ENCODE results near the gene CDYL.
A peak's percentile ranks its signal among the peaks of the same experiment; 100 is the strongest.

Gene CDYL

DNA sequence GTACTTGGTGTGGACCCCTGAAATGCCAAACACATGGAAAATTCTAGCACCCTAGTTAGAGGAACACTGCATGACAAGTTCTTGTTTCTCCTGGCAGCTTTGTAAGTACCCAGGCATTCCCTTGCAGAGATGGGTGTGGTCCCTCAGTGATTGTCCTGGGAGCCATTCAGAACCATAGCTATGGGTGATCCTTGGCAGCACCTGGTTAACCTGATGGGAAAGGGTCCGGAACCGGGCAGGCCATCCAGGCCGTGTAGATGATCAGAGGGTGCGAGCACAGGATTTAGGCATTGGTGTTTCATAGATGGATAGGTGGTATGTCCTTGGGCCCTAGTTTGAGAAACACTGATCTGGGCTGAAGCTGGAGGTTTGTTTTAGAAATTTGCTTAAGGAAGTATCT, 131.9 kb downstream of the CDYL start:
- no peak for DNase-seq (ENCODE audit: low read depth in 2 of 2)

DNA sequence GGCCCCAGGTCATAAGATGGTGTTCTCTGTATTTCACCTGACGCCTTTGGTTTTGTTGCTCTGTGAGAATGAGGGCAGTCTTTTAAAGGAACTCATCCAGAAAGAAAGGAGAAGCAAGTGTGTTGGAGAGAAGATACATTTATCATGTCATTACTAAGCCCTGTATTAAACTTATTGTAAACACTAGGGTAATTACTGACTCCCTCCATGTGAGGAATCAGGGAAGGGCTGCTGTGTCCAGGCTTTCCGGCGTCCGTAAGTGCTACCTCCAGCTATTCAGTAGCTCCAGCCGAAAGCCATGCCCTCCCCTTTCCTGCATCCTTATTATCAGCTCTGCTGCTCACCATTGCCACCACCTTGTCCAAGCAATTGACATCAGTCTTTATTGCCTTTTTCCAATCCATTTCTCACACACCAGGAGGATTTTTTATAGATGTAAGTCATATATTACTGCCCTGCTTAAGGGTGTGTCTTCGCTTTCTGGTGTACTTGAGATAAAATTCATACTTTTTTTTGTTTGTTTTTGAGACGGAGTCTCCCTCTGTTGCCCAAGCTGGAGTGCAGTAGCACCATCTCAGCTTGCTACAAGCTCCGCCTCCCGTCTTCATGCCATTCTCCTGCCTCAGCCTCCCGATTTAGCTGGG, 133.0 kb downstream of the CDYL start:
- DNase-seq (ENCODE audit: low read depth in 2 of 2), result no peak

DNA sequence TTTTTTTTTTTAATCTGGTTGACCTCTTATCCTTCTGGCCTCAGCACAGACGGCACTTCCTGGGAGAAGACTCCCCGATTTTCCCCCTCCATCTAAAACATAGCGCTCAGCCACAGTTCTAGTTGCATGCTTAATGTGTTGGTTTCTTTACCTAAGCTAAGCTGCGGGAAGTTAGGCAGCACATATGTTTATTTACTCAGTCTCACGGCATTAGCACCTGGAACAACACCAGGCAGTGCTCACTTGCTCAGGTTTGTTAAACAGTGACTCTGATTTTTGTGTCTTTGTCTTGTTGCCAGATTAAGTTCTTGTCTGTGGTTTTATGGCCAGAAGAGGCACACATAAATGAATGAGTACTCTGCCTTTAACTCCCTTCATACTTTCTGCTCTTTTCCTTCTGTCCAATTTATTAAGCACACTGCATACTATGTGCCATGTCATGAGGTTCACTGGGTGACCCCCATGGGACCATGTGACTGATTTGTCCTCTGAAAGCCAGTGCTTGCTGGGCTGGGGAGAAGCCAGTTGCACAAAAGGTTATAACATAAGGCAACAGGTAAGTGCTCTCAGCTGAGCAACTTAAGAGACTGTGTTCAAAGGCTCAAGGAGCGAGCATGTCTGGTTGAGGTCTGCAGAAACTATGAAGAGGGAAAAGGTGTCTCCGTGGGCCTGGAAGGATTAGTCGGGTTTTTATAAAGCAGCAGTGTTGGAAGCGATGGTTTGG, 134.0 kb downstream of the CDYL start:
- DNase-seq (ENCODE audit: low read depth in 2 of 2), result no peak

DNA sequence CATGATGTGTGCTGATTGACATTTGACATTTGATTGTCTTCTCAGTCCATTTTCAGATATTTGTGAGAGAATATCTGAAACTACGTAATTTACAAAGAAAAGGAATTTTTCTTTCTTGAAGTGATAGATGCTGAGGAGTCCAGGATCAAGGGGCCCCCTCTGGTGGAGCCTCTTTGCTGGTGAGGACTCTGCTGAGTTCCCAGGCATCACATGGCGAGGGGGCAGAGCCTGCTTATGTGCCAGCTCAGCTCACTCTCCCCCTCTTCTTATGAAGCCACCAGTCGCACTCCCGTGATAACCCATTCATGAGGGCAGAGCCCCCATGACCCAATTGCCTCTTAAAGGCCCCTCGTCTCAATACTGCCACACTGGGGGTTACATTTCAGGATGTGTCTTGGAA, 136.4 kb downstream of the CDYL start:
- DNase-seq (ENCODE audit: low read depth in 2 of 2), result no peak

GRCh38 chr6:4913705-4914419, 137.7 kb downstream of the CDYL start:
- DNase-seq (ENCODE audit: low read depth in 2 of 2), result no peak

DNA sequence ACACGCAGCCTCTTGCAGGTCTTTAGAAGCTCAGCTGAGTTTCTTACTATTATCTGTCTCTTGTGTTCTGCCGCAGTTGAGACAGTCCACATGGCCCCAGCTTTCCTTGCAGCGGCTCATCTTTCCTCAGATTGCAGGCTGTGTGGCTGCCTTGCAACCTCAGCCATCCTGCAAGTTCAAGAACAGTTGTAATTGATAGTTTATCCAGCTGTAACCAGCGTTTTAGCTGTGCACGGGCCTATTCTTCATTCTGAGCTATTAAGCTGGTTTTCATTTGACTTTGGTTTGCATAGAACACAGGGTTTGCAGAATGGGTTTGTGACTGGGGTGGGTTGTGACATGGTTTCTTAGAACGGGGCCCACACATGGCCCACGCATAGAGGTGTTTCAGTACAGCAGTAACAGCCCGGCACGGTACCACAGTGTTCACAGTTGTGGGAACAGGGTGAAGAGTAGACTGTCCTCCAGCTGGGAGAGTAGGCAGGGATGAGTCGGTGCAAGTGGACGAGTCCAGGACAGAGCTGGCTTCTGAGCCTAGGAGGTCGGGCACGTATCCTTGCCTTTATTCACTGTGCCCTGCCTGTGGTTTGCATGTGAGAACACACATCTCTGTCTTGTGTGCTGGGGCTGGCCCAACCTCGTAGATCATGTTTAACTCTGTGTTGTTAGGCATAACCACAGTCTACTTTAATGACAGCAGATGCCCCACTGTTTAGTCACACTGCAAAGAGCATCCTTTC, 138.4 kb downstream of the CDYL start:
- DNase-seq (ENCODE audit: low read depth in 2 of 2), result peak in 1 of 2 donors; percentile 27

GRCh38 chr6:4916954-4917561, 140.9 kb downstream of the CDYL start:
- DNase-seq (ENCODE audit: low read depth in 2 of 2), result no peak

- DNase-seq (ENCODE audit: low read depth in 2 of 2), result no peak
Observed at GRCh38 chr6:4920914-4921410, 144.8 kb downstream of the CDYL start.

- DNase-seq (ENCODE audit: low read depth in 2 of 2), result no peak
Observed at GRCh38 chr6:4922488-4923037, 146.4 kb downstream of the CDYL start.

GRCh38 chr6:4923081-4923480, 146.9 kb downstream of the CDYL start:
- DNase-seq (ENCODE audit: low read depth in 2 of 2), result no peak

DNA sequence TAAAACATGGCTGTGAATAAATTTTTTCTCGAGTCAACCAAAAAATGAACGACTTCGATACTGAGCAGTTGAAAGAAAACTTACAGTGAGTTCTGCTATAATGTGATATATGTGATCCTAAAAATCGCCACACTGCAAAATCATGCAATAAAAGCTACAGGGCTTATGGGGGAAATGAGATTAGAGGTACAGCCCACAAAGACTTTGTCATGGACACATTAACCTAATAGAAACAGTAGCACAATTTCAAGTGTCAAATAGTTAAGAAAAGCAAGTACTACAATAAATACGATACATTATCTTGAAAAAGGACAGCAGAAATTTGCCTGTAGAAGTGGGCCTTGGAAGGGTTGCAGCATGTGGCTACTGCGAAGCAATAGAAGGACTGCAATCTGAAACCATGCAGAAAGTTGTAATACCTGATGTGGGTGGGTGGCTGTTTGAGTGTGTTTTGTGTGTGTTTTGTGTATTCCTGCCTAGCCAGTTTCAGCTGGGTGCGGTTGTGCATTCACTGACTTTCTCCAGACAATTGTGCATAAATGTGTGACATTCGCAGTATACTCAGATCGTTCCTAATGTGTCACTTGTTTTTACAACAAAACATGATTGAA, 148.6 kb downstream of the CDYL start:
- DNase-seq (ENCODE audit: low read depth in 2 of 2), result no peak

DNA sequence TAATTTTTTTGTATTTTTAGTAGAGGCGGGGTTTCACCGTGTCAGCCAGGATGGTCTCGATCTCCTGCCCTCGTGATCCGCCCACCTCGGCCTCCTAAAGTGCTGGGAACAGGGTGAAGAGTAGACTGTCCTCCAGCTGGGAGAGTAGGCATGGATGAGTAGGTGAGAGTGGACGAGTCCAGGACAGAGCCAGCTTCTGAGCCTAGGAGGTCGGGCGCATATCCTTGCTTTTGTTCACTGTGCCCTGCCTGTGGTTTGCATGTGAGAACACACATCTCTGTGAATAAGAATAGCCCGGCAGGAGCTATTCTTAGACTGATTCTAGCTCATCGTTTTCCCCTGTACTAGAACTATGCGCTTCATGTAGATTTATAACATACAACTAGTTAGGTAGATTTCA, 149.4 kb downstream of the CDYL start:
- no peak for DNase-seq (ENCODE audit: low read depth in 2 of 2)

GRCh38 chr6:4928426-4928825, 152.2 kb downstream of the CDYL start:
- DNase-seq (ENCODE audit: low read depth in 2 of 2), result no peak

- DNase-seq (ENCODE audit: low read depth in 2 of 2), result no peak
Observed at GRCh38 chr6:4929097-4929718, 153.0 kb downstream of the CDYL start.

DNA sequence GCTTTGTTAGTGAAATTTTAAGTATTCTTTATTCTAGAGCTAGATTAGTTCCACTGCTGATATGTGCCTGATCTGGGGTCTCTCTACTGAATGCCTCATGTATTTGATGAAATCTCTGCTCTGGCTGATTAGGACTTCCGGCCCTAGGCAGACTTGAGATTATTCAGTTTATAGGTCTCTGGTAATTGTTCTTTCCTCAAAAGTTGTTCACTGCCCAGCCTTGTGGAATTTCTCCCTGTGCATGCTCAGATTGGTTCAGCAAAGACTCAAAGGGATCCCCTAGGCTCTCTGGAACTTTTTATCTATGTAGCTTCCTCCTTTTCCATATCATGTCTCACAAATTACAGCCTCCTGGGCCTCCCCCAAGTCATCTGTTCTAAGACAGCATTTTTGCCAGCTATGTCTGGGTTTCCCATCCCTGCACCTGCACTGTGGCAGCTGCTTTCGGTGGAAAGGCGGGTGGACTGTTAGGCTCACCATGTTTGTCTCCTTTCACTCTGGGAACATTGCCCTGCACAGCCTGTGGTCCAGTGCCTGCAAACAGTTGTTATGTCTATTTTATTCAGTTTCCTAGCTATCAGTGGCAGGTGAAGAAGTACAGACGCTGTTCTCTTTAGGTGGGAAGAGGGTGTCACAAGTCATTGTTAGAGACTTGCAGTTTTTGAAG, 154.0 kb downstream of the CDYL start:
- DNase-seq (ENCODE audit: low read depth in 2 of 2), result no peak

DNA sequence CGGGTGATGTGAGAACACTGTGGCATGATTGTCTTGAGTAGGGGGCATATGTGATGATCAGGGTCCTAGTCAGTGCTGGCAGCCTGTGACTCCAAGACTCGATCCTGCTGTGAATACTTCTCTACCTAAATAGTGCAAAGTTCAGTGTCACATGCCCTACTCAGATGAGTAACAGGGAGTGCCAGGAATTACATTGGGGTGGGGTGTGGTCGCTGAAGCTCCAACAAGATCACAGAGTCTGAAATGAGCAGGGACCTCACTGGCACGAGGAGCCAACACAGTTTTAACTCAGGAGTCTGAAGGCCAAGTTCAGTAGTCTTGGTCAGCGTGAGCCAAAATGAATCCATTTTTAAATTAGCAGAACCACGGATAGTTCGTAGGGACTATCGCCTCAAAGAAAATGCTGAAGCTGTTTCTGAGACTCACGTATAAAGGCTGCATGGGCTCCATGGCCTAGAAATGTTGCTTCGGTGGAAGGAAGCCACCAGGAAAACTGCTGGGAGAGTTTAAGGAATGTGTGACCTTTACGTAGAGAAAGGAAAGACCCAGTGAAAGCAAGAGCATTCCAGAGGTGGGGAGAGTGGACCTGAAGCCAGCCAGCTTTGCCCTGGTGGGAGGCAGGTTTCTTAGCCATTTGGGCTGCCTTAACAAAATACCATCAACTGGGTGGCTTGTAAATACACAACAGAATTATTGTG, 155.5 kb downstream of the CDYL start:
- no peak for DNase-seq (ENCODE audit: low read depth in 2 of 2)

DNA sequence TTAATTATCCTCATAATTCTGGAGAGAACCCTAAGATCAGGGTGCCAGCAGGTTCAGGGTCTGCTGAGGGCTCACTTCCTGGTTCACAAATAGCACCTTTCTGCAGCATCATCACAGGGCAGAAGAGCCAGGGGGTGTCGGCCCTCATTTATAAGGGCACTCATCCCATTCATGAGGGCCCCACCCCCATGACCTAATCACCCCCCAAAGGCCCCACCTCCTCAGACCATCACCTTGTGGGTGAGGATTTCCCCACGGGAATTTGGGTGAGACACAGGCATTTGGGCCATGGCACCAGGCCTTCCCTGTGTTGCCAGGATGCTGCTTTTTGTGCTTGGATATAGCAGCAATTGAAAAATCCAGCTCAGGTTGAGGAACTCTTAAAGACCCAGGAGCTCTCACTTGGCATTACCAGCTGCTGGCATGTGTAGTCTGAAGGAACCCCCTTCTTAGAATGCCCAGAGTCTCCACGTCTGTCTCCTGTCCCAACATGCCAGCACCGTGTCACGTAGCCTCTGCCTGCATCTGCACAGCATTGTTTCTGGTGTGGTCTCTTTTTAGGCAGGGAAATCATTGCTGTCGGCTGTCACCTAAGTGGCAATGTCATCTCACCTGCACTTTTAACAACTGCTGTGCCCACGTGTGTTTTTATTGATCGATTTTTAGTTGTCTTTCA, 156.2 kb downstream of the CDYL start:
- DNase-seq (ENCODE audit: low read depth in 2 of 2), result no peak

DNA sequence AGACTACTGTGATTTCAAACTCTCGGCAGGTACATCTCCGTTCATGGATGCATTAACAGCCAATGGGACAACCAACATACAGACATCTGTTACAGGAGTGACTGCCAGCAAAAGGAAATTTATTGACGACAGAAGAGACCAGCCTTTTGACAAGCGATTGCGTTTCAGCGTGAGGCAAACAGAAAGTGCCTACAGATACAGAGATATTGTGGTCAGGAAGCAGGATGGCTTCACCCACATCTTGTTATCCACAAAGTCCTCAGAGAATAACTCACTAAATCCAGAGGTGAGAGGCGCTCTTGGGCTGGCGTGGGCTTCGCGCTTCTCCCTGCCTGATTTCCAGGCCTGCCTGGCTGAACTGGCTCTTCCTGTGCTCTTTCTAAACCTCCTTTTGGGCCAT, 159.3 kb downstream of the CDYL start:
- peak; percentile 15 to 24 for DNase-seq (ENCODE audit: low read depth in 2 of 2)

Data from stimulated activated CD8-positive, alpha-beta memory T cell treated with anti-CD3 and anti-CD28 coated beads, Interleukin-15, amount 100 ng/mL, for 48 hours (primary cell).